ENCODE measurements around the gene ZNF747.

DNA sequence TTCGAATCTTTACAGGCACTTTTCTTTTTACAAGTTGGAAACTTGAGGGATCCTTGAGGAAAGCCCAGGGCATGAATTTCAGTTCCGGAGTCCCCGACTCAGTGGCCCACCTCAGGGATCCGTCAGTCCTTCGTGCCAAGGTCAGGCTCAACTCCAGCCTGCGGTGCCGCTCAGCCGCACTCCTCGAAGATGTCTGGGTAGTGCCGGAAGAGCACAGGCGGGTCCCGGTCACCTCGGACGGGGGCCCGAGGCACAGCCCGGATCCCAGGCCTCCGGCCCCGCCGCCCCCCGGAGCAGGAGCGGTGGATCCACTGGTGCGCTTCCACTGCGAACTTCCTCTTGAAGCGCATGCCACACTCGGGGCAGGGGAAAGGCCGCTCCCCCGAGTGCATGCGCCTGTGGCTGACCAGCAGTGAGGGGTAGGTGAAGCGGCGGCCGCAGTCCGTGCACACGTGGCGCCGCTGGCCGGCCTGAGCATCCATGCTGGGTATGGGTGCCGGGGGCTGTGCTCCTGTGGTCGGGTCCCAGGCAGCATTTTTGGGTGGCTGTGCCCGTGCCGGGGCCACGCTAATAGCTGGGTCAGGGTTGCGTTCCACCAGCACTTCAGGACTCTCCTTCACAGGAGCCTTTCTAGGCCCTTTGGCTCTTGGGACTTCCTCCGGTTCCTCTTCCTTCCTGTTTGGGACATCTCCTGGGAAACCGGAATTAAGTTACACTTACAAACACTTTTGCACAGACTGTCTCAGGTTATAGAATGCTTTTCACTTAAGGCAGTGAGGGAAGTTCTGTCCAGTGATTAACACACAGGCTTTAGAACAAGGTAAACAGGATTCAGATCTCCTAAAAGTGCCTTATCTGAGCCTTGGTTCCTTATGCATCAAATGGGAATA is 35.3 kb upstream of the ZNF747 start:
- TF ChIP-seq CTCF (conservative IDR thresholded peaks at IDR 0.05; ENCODE audit: low read depth, low read length) (no peak), EZH2 (IDR thresholded peaks at IDR 0.05; ENCODE audit: low read length, unreplicated experiment) (no peak), EZH2phosphoT487 (IDR thresholded peaks at IDR 0.05; ENCODE audit: borderline replicate concordance, low read length) (no peak)
